GM12874 (cell line): ENCODE measurements around the gene OSBPL9.

Source experiments
- TF ChIP-seq, protein P1 (sequence below): IDR thresholded peaks from 2 replicates; pipeline ENCODE4 v1.5.1; 2011; ENCODE audit warnings: low read depth, mild to moderate bottlenecking, control low read depth, low read length, moderate library complexity; ENCODE audit not compliant: insufficient read depth

OSBPL9 gene

DNA sequence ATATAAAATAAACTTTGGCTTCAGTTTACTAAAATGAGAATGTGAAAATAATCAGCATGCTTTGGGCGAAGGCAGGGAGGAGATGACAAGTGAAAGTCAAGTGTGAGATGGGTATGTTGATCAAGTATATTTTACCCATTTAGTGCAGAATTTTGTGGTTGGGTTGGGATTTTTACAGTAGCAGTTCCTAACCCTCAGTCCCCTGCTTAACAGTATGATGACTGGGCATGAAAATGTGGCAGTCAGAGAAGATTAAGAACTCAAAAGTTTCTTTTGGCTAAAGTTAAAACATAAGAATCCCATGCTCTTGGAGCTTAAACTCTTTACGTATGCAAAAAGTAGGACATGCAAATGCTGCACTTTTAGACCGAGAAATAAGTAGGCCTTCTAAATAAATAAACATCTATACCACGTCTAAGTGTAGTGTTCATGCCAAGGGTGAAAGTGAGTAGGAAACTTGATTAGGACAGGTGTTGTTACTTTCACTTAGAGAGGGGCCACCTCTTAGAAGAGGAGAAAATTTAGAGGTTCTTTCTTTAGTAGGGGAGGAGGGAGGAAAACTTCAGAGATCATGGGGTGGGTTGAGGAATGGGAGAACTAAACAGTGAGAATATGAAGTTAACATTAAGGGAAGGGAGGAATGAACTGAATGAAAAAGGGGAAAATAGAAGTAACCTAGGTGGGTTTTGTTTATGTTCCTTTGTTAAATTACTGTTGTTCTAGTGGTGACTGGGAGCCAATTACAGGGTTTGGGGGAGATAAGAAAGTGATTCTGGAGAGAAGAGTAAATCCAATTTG, 127.8 kb downstream of the OSBPL9 start:
- TF ChIP-seq, protein P1, sequence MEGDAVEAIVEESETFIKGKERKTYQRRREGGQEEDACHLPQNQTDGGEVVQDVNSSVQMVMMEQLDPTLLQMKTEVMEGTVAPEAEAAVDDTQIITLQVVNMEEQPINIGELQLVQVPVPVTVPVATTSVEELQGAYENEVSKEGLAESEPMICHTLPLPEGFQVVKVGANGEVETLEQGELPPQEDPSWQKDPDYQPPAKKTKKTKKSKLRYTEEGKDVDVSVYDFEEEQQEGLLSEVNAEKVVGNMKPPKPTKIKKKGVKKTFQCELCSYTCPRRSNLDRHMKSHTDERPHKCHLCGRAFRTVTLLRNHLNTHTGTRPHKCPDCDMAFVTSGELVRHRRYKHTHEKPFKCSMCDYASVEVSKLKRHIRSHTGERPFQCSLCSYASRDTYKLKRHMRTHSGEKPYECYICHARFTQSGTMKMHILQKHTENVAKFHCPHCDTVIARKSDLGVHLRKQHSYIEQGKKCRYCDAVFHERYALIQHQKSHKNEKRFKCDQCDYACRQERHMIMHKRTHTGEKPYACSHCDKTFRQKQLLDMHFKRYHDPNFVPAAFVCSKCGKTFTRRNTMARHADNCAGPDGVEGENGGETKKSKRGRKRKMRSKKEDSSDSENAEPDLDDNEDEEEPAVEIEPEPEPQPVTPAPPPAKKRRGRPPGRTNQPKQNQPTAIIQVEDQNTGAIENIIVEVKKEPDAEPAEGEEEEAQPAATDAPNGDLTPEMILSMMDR, result no peak

DNA sequence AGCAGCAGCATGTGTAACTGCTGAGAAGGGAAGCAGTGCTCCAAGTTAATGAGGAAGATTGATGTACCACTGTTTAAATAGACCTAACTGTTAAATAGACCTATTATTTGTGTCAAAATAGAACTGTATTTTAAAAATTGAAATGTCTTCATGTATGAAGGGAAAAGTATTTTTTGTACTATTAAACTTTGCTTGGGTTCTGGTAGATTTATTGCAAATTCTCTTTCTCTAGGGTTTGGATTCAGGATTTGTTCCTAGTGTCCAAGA, 128.3 kb downstream of the OSBPL9 start:
- TF ChIP-seq, protein P1, result no peak

DNA sequence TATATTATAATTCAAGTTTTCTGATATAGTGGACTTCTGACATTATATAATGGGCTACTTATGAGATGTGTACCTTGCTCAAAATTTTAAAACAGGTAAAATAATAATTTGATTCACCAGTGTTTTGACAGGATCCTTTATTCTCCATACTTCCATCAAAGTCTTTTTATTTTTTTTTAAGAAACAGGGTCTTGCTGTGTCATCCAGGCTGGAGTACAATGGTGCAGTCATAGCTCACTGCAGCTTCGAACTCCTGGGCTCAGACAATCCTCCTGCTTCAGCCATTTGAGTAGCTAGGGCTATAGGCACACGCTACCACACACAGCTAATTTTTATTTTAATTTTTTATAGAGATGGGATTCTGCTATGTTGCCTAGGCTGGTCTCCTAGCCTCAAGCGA, 132.3 kb downstream of the OSBPL9 start:
- TF ChIP-seq, protein P1, result no peak

DNA sequence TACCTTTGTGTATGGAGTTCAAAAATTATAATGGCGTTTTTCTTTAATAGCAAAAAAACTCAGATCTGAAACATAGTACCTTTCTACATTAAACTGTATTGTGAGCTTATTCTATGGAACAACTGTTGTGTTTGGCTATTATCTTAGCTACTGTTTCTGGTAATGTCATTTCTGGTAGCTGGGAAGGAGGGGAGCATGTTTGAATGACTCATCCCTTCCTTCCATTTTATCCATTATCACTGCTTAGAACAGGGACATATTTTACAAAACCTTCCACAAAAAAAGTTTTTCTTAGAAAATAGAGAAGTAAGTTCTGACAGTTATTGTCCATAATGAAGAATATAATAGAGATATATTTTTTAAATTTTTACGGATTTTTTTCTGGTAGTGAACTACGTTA, 133.3 kb downstream of the OSBPL9 start:
- TF ChIP-seq, protein P1, result no peak

DNA sequence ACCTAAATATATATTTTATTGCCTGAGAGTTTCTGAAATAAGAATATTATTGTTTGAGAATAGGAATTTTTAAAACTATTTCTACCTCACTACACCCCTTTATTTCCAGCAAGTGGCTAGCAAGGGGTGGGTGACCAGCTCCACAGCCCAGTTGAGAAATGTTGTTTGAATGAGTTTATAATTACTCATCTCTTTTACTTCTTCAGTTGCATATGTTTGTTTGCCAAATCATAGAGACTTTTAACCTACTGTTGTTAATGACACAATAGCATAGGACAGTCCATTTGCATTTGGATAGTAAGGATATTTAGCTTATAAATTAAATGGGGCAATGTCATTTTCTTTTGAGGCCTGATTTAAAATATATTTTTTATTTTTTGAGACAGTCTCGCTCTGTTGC, 133.8 kb downstream of the OSBPL9 start:
- TF ChIP-seq, protein P1, result no peak

DNA sequence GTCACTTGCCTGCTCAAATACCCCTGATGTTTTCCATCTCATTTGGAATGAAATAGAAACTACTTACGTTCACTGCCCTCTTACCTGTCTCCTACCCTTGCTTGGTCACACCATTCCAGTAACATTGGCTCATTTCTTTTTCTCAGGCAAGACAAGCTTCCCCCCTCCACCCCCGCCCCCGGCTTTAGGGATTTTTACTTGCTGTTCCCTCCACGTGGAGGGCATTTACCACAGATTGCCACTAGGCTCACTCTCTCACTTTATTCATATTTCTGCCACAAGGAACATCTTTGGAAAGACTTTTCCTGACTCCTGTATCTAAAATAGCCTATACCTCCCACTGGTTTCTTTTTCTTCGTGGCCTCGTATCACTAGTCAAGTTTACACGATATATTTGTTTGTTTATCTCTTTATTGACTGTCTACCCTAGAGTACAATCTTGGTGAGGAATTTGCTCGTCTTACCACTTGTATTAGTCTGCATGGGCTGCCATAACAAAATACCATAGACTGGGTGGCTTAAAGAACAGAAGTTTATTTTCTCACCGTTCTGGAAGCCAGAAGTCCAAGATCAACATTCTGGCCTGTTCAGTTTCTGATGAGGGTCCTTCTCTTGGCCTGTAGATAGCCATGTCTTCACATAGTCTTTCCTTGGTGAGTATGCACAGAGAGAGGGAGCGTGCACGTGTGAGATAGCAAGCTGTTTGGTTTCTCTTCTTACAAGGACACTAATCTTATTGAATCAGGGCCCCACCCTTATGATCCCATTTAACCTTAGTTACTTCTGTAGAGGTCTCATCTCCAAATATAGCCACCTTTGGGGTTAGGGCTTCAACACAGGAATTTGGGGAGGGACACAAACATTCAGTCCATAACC, 135.4 kb downstream of the OSBPL9 start:
- TF ChIP-seq, protein P1, result no peak

DNA sequence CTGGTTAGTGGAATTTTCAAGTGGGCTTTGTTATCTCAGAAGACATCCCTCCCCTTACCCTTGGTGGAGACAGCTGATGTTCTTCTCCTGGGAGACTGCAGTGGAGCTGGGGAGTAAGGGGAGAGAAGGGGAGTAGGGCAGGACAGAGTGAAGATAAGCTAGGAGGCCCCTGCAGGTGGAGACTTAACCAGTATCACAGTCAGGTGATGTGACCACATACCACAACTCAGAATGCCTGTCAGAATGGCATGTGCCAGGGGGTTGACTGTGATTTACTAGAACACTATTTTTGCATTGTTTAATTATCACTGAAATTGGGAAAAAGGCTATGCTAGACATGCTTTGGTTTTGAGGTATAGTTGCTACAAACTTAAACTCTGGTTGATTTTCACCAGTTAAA, 137.1 kb downstream of the OSBPL9 start:
- TF ChIP-seq, protein P1, result no peak
